ENCODE measurements around the gene BCL11B.

Gene BCL11B

GRCh38 chr14:99215277-99215676, 56.7 kb downstream of the BCL11B start:
- no peak for TF ChIP-seq CTCF (IDR thresholded peaks at IDR 0.05)
- H3K9me3 ChIP-seq: no peaks in the 10 kb centered on the region
- no peak overlapping the region for H3K27ac ChIP-seq
- H3K36me3 ChIP-seq: no peaks in the 10 kb centered on the region
- no peak overlapping the region for H3K4me3 ChIP-seq (ENCODE audit: low read depth in 1 of 2, low read length in 1 of 2)
- no peaks in the 10 kb centered on the region for H3K4me1 ChIP-seq (ENCODE audit: control insufficient read depth in 1 of 2, insufficient read depth in 1 of 2, low read depth in 1 of 2, low read length in 1 of 2)
- H3K27me3 ChIP-seq: no peaks in the 10 kb centered on the region

GRCh38 chr14:99214701-99215100, 57.3 kb downstream of the BCL11B start:
- Histone ChIP-seq H3K27me3 (no peaks in the 10 kb centered on the region), H3K36me3 (no peaks in the 10 kb centered on the region), H3K4me1 (ENCODE audit: control insufficient read depth in 1 of 2, insufficient read depth in 1 of 2, low read depth in 1 of 2, low read length in 1 of 2) (no peaks in the 10 kb centered on the region), H3K4me3 (ENCODE audit: low read depth in 1 of 2, low read length in 1 of 2) (no peak overlapping the region), H3K27ac (no peak overlapping the region), H3K9me3 (no peaks in the 10 kb centered on the region)
- TF ChIP-seq CTCF (IDR thresholded peaks at IDR 0.05): no peak

- Histone ChIP-seq H3K9me3 (no peaks in the 10 kb centered on the region), H3K27me3 (no peaks in the 10 kb centered on the region), H3K36me3 (no peaks in the 10 kb centered on the region), H3K27ac (no peak overlapping the region), H3K4me1 (ENCODE audit: control insufficient read depth in 1 of 2, insufficient read depth in 1 of 2, low read depth in 1 of 2, low read length in 1 of 2) (no peaks in the 10 kb centered on the region), H3K4me3 (ENCODE audit: low read depth in 1 of 2, low read length in 1 of 2) (no peak overlapping the region)
- TF ChIP-seq CTCF (IDR thresholded peaks at IDR 0.05): no peak
Measured at GRCh38 chr14:99213527-99213971, 58.4 kb downstream of the BCL11B start.

GRCh38 chr14:99213101-99213500, 58.9 kb downstream of the BCL11B start:
- Histone ChIP-seq H3K36me3 (no peaks in the 10 kb centered on the region), H3K9me3 (no peaks in the 10 kb centered on the region), H3K27ac (no peak overlapping the region), H3K4me3 (ENCODE audit: low read depth in 1 of 2, low read length in 1 of 2) (no peak overlapping the region), H3K27me3 (no peaks in the 10 kb centered on the region), H3K4me1 (ENCODE audit: control insufficient read depth in 1 of 2, insufficient read depth in 1 of 2, low read depth in 1 of 2, low read length in 1 of 2) (no peaks in the 10 kb centered on the region)
- no peak for TF ChIP-seq CTCF (IDR thresholded peaks at IDR 0.05)

GRCh38 chr14:99212646-99213045, 59.4 kb downstream of the BCL11B start:
- no peak overlapping the region for H3K4me3 ChIP-seq (ENCODE audit: low read depth in 1 of 2, low read length in 1 of 2)
- H3K9me3 ChIP-seq: no peaks in the 10 kb centered on the region
- no peaks in the 10 kb centered on the region for H3K36me3 ChIP-seq
- H3K27ac ChIP-seq: no peak overlapping the region
- no peaks in the 10 kb centered on the region for H3K27me3 ChIP-seq
- no peaks in the 10 kb centered on the region for H3K4me1 ChIP-seq (ENCODE audit: control insufficient read depth in 1 of 2, insufficient read depth in 1 of 2, low read depth in 1 of 2, low read length in 1 of 2)
- no peak for TF ChIP-seq CTCF (IDR thresholded peaks at IDR 0.05)

- no peaks in the 10 kb centered on the region for H3K36me3 ChIP-seq
- no peak overlapping the region for H3K27ac ChIP-seq
Measured at GRCh38 chr14:99212199-99212598, 59.8 kb downstream of the BCL11B start.

More at GRCh38 chr14:99212199-99212598, 59.8 kb downstream of the BCL11B start:
- H3K4me3 ChIP-seq (ENCODE audit: low read depth in 1 of 2, low read length in 1 of 2): no peak overlapping the region
- H3K9me3 ChIP-seq: no peaks in the 10 kb centered on the region
- no peak for TF ChIP-seq CTCF (IDR thresholded peaks at IDR 0.05)
- no peaks in the 10 kb centered on the region for H3K4me1 ChIP-seq (ENCODE audit: control insufficient read depth in 1 of 2, insufficient read depth in 1 of 2, low read depth in 1 of 2, low read length in 1 of 2)
- no peaks in the 10 kb centered on the region for H3K27me3 ChIP-seq

Data from neutrophil (primary cell).